NCI-H526 treated with DMSO at 0.1 percent for 48 hours (cell line): Measurements from ENCODE around the gene ASCC3.

Source experiments
- DNase-seq: peaks from one replicate; lab custom pipeline; 2025; lab: John Stamatoyannopoulos, UW

Gene ASCC3

GRCh38 chr6:100724222-100724621, 156.9 kb downstream of the ASCC3 start:
- no peak for DNase-seq

GRCh38 chr6:100721256-100721655, 159.9 kb downstream of the ASCC3 start:
- DNase-seq, result no peak

GRCh38 chr6:100719883-100720682, 161.0 kb downstream of the ASCC3 start:
- peak; percentile 2 for DNase-seq

- no peak for DNase-seq
These were observed 168.1 kb downstream of the ASCC3 start for GRCh38 chr6:100712997-100713396.

GRCh38 chr6:100706491-100706890, 174.6 kb downstream of the ASCC3 start:
- DNase-seq, result no peak

- no peak for DNase-seq
These were observed 176.2 kb downstream of the ASCC3 start for GRCh38 chr6:100704961-100705360.

- DNase-seq, result no peak
These were observed 179.4 kb downstream of the ASCC3 start for GRCh38 chr6:100701728-100702127.

GRCh38 chr6:100700009-100700408, 181.1 kb downstream of the ASCC3 start:
- no peak for DNase-seq

GRCh38 chr6:100695445-100695844, 185.7 kb downstream of the ASCC3 start:
- no peak for DNase-seq

GRCh38 chr6:100693249-100693927, 187.7 kb downstream of the ASCC3 start:
- no peak for DNase-seq

- no peak for DNase-seq
These were observed 189.2 kb downstream of the ASCC3 start for GRCh38 chr6:100691972-100692371.

GRCh38 chr6:100686216-100686615, 194.9 kb downstream of the ASCC3 start:
- DNase-seq, result no peak

- no peak for DNase-seq
These were observed 195.4 kb downstream of the ASCC3 start for GRCh38 chr6:100685747-100686146.

GRCh38 chr6:100680163-100680562, 201.0 kb downstream of the ASCC3 start:
- no peak for DNase-seq

- no peak for DNase-seq
These were observed 203.1 kb downstream of the ASCC3 start for GRCh38 chr6:100678027-100678426.

- no peak for DNase-seq
These were observed 203.9 kb downstream of the ASCC3 start for GRCh38 chr6:100677240-100677639.

GRCh38 chr6:100673641-100674040, 207.5 kb downstream of the ASCC3 start:
- no peak for DNase-seq

GRCh38 chr6:100671740-100672139, 209.4 kb downstream of the ASCC3 start:
- no peak for DNase-seq

GRCh38 chr6:100670056-100670455, 211.1 kb downstream of the ASCC3 start:
- no peak for DNase-seq

GRCh38 chr6:100665041-100665380, 216.1 kb downstream of the ASCC3 start:
- no peak for DNase-seq

- DNase-seq, result peak; percentile 17
These were observed 216.7 kb downstream of the ASCC3 start for GRCh38 chr6:100664274-100665040.

- no peak for DNase-seq
These were observed 217.8 kb downstream of the ASCC3 start for GRCh38 chr6:100663219-100663863.
